ENCODE measurements around the gene SLC25A23.

- TF ChIP-seq, protein P1, sequence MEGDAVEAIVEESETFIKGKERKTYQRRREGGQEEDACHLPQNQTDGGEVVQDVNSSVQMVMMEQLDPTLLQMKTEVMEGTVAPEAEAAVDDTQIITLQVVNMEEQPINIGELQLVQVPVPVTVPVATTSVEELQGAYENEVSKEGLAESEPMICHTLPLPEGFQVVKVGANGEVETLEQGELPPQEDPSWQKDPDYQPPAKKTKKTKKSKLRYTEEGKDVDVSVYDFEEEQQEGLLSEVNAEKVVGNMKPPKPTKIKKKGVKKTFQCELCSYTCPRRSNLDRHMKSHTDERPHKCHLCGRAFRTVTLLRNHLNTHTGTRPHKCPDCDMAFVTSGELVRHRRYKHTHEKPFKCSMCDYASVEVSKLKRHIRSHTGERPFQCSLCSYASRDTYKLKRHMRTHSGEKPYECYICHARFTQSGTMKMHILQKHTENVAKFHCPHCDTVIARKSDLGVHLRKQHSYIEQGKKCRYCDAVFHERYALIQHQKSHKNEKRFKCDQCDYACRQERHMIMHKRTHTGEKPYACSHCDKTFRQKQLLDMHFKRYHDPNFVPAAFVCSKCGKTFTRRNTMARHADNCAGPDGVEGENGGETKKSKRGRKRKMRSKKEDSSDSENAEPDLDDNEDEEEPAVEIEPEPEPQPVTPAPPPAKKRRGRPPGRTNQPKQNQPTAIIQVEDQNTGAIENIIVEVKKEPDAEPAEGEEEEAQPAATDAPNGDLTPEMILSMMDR (conservative IDR thresholded peaks at IDR 0.05; ENCODE audit: low read depth in 2 of 2) = no peak
- no peak for TF ChIP-seq NANOG (IDR thresholded peaks at IDR 0.05; ENCODE audit: borderline replicate concordance)
- no peak for TF ChIP-seq POLR2AphosphoS5 (IDR thresholded peaks at IDR 0.05; ENCODE audit: low read depth)
- TF ChIP-seq EZH2 (IDR thresholded peaks at IDR 0.05; ENCODE audit: low read depth, unreplicated experiment) = no peak
- TF ChIP-seq, protein P2, sequence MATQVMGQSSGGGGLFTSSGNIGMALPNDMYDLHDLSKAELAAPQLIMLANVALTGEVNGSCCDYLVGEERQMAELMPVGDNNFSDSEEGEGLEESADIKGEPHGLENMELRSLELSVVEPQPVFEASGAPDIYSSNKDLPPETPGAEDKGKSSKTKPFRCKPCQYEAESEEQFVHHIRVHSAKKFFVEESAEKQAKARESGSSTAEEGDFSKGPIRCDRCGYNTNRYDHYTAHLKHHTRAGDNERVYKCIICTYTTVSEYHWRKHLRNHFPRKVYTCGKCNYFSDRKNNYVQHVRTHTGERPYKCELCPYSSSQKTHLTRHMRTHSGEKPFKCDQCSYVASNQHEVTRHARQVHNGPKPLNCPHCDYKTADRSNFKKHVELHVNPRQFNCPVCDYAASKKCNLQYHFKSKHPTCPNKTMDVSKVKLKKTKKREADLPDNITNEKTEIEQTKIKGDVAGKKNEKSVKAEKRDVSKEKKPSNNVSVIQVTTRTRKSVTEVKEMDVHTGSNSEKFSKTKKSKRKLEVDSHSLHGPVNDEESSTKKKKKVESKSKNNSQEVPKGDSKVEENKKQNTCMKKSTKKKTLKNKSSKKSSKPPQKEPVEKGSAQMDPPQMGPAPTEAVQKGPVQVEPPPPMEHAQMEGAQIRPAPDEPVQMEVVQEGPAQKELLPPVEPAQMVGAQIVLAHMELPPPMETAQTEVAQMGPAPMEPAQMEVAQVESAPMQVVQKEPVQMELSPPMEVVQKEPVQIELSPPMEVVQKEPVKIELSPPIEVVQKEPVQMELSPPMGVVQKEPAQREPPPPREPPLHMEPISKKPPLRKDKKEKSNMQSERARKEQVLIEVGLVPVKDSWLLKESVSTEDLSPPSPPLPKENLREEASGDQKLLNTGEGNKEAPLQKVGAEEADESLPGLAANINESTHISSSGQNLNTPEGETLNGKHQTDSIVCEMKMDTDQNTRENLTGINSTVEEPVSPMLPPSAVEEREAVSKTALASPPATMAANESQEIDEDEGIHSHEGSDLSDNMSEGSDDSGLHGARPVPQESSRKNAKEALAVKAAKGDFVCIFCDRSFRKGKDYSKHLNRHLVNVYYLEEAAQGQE (IDR thresholded peaks at IDR 0.05; ENCODE audit: unreplicated experiment) = no peak
Observed at GRCh38 chr19:6402058-6402457, 57.5 kb downstream of the SLC25A23 start.
